ENCODE results near the gene PIEZO2. TPM values are rescaled to one million over a fixed set of nuclear protein-coding genes. Genes with fewer than 3 reads are reported as not detected.
"Not testable (repeated sequence)": the region's sequence is repeated elsewhere in the genome, so short reads cannot be mapped to it uniquely, and the experiment has no call there.

The PIEZO2 gene
- total and polyA plus RNA-seq, 7 donors, result 0.03 to 0.64 (median 0.13) TPM

GRCh38 chr18:10936176-10937053, 213.0 kb downstream of the PIEZO2 start:
- Histone ChIP-seq H3K27me3 (ENCODE audit: insufficient read depth in 3 of 3, low read length in 2 of 3) (no peaks in the 10 kb centered on the region), H3K4me3 (no peak overlapping the region), H3K4me1 (no peaks in the 10 kb centered on the region), H3K27ac (no peak overlapping the region), H3K9me3 (no peaks in the 10 kb centered on the region), H3K36me3 (ENCODE audit: insufficient read depth in 1 of 2, low read depth in 1 of 2) (no peaks in the 10 kb centered on the region)
- ATAC-seq (no peak), DNase-seq (no peak)
- 49 to 56% (median 55%) methylated on average over 9 of the region's 9 CpGs for WGBS, 3 donors
- intact Hi-C loops (cut with DNase I), result no loop called here
- no peak for TF ChIP-seq CTCF (IDR thresholded peaks at IDR 0.05)

DNA sequence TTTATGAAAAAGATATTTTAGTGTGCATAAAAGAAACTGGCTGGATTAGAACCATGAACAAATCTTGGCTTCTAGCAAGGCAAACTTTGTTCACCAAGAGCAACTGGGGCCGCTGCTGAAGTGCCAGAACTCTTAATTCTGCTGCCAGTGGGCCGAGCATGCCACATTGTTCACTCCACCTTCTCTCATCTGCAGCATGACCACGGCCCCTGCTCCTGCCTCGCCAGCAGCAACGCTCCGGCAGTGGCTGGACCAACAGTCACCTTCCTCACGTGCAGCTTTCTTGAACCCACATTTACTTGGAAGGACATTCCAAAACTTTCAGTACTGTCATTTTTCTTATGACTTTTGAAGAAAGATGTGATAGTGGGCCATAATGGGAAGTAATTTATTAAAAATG, 213.8 kb downstream of the PIEZO2 start:
- no peak overlapping the region for H3K4me3 ChIP-seq
- no peaks in the 10 kb centered on the region for H3K36me3 ChIP-seq (ENCODE audit: insufficient read depth in 1 of 2, low read depth in 1 of 2)
- intact Hi-C loops (cut with DNase I), result no loop called here
- H3K9me3 ChIP-seq, result no peaks in the 10 kb centered on the region
- DNase-seq, result no peak
- no peak for TF ChIP-seq CTCF (IDR thresholded peaks at IDR 0.05)
- WGBS, 3 donors, result 47 to 74% (median 55%) methylated on average over 7 of the region's 7 CpGs
- no peaks in the 10 kb centered on the region for H3K27me3 ChIP-seq (ENCODE audit: insufficient read depth in 3 of 3, low read length in 2 of 3)
- ATAC-seq, result no peak
- H3K4me1 ChIP-seq, result no peaks in the 10 kb centered on the region
- H3K27ac ChIP-seq, result no peak overlapping the region

DNA sequence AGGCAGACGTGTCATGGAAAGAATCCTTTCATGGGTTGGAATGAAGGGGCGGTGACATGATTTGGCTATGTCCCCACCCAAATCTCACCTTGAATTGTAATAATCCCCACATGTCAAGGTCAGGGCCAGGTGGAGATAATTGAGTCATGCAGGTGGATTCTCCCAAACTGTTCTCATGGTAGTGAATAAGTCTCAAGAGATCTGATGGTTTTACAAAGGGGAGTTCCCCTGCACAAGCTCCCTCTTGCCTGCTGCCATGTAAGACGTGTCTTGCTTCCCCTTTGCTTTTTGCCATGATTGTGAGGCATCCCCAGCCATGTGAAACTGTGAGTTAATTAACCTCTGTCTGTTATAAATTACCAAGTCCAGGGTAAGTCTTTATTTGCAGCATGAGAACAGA, 215.7 kb downstream of the PIEZO2 start:
- 86 to 88% (median 88%) methylated on average over 3 of the region's 3 CpGs for WGBS, 3 donors
- H3K4me3 ChIP-seq; ATAC-seq; H3K9me3 ChIP-seq; H3K27me3 ChIP-seq (ENCODE audit: insufficient read depth in 3 of 3, low read length in 2 of 3); H3K36me3 ChIP-seq (ENCODE audit: insufficient read depth in 1 of 2, low read depth in 1 of 2); intact Hi-C loops (cut with DNase I); DNase-seq; H3K4me1 ChIP-seq; H3K27ac ChIP-seq: not testable (repeated sequence)

DNA sequence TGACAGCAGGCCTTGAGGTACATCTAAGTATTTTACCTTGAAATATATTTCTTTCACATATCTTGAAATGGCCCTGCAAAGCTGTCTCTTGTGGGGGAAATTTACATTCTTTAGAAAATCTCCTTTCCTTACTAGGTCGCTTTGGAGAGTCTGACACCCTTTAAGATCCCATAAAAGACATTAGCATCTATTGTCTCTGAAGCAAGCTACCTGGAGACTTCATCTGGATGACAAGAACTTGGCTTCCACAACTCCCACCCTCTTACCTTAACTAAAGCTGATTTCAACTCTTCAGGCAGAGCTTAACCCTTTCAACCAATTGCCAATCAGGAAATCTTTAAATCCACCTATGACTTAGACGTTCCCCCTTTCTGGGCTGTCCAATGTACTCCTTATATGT, 219.3 kb downstream of the PIEZO2 start:
- WGBS, 3 donors, result 74 to 88% (median 75%) methylated on average over 2 of the region's 2 CpGs
- no peak overlapping the region for H3K4me3 ChIP-seq
- DNase-seq, result no peak
- TF ChIP-seq CTCF (IDR thresholded peaks at IDR 0.05), result no peak
- H3K27me3 ChIP-seq (ENCODE audit: insufficient read depth in 3 of 3, low read length in 2 of 3), result peaks cover 0 to 10% (median 0%) of the 10 kb centered on the region in 3 donors
- peaks cover 4% of the 10 kb centered on the region for H3K4me1 ChIP-seq
- no peak overlapping the region for H3K27ac ChIP-seq
- no peaks in the 10 kb centered on the region for H3K9me3 ChIP-seq
- intact Hi-C loops (cut with DNase I), result no loop called here
- no peak for ATAC-seq
- no peaks in the 10 kb centered on the region for H3K36me3 ChIP-seq (ENCODE audit: insufficient read depth in 1 of 2, low read depth in 1 of 2)

- TF ChIP-seq CTCF (IDR thresholded peaks at IDR 0.05), result no peak
- H3K27ac ChIP-seq, result no peak overlapping the region
- intact Hi-C loops (cut with DNase I), result no loop called here
- WGBS, 3 donors, result 63 to 81% (median 68%) methylated on average over 7 of the region's 7 CpGs
- peaks cover 4% of the 10 kb centered on the region for H3K4me1 ChIP-seq
- H3K4me3 ChIP-seq, result no peak overlapping the region
- ATAC-seq (no peak), DNase-seq (no peak)
- no peaks in the 10 kb centered on the region for H3K36me3 ChIP-seq (ENCODE audit: insufficient read depth in 1 of 2, low read depth in 1 of 2)
- H3K27me3 ChIP-seq (ENCODE audit: insufficient read depth in 3 of 3, low read length in 2 of 3), result peaks cover 0 to 11% (median 0%) of the 10 kb centered on the region in 3 donors
- no peaks in the 10 kb centered on the region for H3K9me3 ChIP-seq
These were observed 220.5 kb downstream of the PIEZO2 start for GRCh38 chr18:10928772-10929373.

All from psoas muscle (tissue), 8 donors.